SIG-M5 treated with dmso at 0.1 percent for 504 hours (cell line): Measurements from ENCODE around the gene SLC4A4.
"Not testable (repeated sequence)": the region's sequence is repeated elsewhere in the genome, so short reads cannot be mapped to it uniquely, and the experiment has no call there.

ENCODE experiments used
- DNase-seq: peaks from one replicate; lab custom pipeline; 2025; ENCODE audit not compliant: unreplicated experiment; lab: John Stamatoyannopoulos, UW

SLC4A4 gene

DNA sequence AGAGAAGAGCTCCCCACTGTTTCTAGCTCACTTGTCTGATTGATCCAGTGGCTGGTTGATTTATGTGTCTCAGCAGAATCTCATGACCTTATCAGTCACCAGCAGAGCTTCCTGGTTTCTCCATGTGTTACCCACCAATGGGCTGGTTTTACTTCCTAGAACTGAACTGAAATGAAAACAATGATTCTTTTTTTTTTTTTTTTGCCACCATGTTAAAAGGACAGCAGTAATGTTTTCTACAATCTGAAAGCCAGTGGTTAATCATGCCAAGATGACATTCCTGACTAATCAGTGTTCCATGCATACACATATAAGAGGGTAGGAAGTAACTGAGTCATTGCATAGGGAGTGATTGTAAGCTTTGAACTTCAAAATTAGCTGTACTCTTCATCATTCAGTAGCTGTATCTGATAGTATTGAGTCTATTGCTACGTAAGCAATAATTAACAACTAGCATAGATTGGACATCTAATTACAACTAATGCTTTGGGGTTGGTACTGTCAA, 67.7 kb downstream of the SLC4A4 start:
- DNase-seq, result no peak

DNA sequence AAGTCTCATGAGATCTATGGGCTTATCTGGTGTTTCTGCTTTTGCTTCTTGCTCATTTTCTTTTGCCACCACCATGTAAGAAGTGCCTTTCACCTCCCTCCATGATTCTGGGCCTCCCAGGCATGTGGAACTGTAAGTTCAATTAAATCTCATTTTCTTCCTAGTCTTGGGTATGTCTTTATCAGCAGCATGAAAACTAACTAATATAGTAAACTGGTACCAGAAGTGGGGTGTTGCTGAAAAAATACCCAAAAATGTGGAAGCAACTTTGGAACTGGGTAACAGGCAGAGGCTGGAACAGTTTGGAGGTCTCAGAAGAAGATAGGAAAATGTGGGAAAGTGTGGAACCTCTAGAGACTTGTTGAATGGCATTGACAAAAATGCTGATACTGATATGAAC, 70.1 kb downstream of the SLC4A4 start:
- DNase-seq, result not testable (repeated sequence)

DNA sequence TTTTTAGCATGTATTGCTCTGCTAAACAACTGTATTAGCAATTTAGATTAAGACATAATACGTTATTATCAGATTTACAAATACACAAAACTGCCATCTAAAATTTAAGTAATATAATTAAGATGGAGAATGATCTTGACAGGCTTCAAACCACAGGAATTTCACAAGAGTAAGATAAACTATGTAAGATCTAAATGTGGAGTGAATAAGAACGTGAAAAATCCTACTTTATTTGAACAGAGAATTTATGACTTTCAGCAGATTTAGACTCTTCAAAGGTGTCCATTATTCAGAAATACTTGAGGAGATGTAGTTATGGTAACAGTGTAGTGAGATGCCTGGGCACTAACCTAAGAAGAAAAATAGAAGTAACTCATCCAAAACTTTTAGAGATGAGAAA, 73.2 kb downstream of the SLC4A4 start:
- no peak for DNase-seq

DNA sequence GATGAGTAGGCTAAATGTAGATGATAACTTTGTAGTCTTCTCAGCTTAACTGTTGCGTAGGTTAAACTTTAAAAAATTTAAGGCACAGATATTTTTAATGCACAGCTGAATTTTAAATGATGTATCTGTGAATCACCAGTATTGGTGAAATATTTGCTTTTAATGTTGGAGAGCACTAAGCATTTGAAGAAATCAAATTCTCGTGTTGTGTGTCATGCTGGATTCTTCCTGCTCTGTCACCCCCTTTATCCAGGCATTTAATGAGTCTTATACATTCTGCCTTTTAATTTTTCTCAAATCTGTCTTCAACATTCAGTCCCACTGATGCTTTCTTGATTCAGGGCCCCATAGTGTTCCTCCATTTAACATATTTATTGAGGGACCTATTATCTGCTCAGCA, 76.7 kb downstream of the SLC4A4 start:
- DNase-seq, result no peak

DNA sequence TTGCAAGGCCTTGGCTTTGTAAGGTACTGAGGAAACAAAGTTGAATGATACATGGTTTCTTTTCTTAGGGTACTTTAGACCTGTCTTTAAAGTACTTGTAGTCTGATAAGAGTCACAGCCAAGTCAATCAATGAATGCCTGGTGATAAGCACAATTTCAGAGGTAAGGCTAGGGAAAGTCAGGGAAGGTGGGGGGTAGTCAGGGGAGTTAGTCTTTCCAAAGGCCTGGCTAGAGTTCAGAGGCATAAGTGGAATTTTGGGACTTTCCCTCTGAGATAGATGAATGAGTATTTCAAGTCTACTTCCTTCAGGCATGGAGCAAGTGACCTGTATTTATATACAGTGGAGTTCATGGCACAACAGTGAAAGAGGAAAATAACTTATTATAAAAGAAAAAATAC, 78.3 kb downstream of the SLC4A4 start:
- no peak for DNase-seq

DNA sequence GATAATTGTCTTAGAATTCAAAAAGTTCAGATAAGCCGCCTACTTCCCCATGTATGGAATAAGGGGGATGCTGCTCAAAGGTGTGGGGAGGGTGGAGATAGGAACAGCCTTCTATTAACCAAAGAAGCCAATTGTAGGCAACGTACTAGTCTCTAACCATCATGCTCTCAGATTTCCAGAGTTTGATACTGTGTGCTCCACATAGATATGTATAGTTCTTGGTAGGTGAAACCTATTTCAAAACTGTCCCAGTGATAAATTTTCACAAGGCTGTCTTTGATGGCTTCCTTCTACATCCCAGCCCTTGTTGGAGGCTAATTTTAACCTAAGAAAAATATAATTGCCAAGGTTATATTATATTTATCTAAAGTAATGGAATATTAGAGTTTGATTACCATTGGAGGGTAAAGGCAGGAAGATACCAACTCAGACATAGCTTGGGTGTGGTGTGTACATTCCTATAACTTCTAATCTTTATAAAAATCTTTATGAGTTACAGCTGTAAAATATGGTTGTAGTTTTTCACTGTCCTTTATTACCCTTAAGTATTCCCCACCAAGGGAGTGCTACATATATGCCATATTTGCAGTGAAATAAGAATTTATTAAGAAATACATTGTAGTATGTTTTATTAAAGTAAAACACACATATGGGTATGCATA, 87.7 kb downstream of the SLC4A4 start:
- no peak for DNase-seq

DNA sequence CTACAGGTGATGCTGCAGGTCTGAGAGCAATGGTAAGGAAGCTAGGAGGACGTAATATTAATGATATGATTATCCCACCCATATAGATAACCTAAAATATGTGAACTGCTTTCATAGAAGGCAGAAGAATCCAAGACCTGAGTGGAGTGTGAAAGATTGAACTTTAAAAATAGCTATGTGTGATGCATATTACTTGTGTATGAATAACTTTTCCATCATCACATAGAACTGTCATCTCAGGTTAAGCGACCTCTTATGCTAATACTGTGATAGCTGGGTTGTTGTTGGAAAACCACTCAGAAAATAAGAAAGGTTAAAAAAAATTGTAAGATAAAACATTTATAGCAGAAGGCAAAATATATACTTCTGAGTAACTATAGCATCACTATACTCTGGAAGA, 90.3 kb downstream of the SLC4A4 start:
- no peak for DNase-seq

DNA sequence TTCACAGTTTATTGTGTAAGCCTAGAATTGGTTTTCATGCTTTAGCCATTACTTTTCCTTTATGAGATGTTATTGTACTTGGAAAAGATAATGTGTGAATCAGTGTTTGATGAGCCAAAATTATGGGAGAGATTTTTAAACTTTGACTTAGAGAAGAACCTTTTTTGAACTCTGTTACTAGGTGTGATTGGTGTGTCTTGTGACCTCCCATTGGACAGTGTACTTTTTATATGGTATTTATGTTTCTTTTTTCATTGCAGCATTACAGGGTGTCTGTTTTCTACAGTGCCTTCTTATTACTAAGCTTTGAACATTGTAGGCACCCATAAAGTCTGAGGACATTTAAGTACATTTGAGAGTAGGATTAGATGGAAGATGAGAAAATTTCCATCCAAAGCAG, 91.1 kb downstream of the SLC4A4 start:
- DNase-seq, result no peak

DNA sequence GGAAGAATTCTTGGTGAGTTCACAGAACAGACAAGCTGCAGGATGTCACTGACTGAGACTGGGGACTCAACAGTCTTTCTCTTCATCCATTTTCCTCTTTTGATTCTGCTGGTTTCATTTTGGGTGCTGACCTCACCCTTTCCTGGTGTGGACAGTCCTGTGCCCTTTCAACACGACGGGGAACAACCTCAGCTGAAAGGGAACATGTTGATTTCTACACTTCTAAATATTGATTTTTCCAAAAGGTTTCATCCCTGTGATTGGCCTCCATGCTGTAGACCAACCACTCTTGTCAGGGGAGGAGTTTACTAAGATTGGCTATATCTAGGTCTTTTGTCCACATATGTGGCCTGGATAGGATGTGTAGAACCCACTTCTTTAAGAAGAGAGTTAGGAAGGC, 91.8 kb downstream of the SLC4A4 start:
- DNase-seq, result no peak

DNA sequence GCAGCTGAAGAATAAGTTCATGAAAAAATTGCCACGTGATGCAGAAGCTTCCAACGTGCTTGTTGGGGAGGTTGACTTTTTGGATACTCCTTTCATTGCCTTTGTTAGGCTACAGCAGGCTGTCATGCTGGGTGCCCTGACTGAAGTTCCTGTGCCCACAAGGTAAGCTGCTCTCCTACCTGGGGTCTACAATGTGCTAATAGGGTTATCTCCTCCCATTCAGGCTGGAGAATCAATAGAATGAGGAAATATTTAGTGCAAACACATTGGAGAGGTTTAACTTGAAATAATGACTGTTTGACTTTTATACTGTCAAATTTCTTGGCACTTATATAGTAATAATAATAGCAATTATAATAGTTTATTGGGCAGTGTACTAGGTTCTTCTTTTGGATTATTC, 101.8 kb downstream of the SLC4A4 start:
- DNase-seq, result no peak

DNA sequence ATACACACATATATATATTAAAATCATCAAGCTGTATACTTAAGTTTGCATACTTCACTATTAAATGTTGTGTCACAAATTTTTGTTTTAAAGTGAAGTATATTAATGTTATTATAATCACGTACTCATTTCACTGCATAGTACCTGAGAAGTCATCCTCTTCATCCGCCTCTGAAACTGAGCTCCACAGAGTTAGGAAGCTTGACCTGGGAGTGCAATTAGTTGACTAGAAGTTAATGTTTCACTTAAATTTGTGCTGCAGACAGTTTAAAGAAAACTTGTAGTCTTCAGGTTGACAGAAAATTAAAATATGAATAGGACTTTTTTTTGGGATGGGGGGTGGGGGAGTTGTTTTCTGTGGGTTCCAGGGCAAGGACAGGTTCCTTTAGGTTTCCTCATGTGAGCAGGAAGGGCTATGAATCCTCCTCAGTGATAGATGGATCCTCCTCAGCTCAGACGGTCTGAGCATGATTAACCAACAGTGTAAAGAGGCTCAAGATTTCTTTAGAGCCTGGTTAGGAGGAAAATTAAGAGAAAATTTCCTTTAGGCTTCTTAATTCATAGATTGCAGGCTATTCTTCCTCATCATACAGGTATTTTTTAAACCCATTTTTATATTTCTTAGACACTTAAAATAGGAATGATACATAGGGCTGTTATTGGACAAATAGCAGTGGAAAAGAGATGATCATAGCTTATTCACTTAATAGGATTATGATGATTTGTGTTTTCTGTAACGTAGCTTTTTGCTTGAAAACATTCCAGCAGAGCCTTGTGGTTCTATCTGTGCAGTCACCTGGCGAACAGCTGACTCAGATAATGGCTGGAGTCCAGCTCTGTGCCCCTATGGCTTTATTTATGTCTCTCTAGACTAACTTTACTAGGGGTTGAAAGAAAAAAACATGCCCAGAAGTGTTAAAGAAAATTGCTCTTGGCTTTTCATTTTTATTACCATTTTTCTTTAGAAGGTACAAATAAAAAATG, 102.7 kb downstream of the SLC4A4 start:
- DNase-seq, result no peak

DNA sequence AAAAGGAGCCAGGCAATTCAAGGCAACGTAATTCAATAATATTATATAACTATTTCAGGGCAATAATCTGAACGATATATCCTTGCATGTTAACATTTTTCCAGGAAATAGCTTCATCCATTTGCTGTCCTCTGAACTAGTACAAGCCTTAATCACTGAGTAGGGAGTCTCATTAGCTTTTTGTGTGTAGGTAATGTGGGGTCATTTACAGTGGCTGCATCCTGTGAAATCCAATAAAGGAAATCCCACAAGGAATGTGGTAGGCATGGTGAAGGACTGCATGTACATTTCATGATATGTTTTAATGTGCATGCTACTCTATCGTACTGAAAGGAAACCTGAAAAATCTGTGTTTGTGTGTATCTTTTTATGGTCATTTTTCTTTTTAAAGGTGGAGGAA, 103.5 kb downstream of the SLC4A4 start:
- no peak for DNase-seq

DNA sequence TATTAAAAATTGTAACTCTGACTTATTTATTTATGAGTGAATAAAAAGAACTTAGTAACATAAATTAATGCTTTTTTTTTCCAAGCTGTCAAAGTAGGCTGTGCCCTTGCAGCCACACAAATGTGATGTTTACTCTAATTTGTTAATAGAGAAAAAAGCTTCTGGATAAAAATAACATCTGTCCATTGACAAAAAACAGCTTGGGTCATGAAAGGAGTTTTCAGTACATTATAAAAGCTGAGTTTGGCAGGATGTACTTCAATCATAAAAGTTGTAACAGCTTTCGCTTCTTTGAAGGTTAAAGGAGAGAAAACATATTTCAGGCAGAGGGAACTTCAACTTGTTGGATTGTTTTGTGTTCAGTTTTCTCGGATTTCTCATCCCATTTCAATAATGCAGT, 105.6 kb downstream of the SLC4A4 start:
- DNase-seq, result no peak

DNA sequence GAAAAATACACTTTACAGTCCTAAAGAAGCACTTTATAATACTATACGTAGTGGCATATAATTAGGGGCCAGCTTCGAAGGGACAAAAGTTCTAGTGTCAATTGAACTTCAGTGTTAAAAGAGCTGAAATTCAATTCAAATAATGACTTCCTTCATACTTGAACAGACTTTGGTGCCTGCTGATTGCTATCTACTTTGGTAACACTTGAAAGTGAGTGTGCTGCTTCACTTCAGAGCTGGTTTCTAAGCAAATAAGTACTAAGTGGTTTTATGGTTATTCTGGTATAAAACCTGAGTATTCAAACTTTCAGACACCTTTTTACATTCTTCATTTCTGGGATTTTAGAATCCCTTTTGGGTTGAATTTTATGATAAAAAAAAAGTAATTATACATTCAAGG, 107.0 kb downstream of the SLC4A4 start:
- no peak for DNase-seq

DNA sequence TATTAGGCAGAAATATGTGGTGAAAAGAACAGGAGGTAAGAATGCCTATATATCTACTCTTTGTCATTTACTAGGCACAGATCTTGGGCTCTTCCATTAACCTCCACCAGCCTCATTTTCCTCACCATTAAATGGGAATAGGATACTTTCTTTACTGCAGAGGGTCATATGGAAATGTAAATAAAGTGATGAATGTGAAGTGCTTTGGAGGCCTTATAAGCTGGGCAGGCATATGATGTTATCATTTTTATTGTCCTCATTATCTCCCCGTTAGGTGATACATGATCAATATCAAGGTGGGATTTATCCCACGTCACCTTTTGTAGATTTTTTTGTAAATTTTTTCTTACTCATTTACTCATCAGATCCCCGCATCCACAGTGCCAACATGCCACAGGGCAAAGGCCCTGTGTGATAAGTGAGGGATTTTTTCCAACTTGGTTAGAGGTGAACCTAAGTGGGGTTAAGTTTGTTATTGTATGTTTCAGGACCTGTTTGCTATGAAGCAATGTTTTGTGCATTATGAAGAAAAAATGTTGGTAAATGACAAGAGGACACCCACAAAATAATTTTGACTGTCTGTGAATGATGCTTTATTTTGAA, 107.8 kb downstream of the SLC4A4 start:
- no peak for DNase-seq

DNA sequence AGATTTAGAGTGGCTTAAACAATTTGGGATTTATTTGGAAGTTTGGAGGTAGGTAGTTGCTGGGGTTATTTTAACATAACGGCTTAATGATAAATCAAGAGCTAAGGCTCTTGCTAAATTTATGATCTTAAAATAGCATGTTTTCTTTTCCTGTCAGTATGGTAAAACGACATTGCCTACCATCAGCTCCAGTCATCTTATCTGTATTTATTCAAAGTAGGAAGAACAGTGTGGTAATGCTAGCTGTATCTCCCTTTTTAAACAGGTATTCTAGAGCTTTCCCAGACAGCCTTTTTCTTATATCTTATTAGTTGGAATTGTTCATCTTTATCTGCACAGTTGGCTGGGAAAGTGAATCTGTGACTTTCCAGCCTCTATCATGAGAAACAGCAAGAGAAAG, 110.2 kb downstream of the SLC4A4 start:
- no peak for DNase-seq

DNA sequence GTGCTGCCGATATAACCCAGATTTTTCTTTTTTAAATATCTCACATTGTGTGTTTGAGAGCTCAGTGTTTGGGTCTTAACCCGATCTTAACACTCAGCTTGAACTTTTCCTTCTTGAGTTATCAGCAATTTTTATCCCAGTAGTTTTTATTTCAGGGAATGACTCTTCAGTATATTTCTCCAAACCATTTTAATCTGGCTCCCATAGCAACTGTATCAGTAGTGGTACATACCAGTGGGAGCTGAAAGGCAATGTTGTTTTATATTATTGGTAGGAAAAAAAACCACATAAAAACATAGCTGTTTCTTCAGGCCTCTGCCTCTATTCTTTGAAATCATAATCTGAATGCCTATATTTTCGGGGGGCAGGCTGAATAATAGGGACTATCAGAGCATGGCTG, 111.1 kb downstream of the SLC4A4 start:
- DNase-seq, result no peak

DNA sequence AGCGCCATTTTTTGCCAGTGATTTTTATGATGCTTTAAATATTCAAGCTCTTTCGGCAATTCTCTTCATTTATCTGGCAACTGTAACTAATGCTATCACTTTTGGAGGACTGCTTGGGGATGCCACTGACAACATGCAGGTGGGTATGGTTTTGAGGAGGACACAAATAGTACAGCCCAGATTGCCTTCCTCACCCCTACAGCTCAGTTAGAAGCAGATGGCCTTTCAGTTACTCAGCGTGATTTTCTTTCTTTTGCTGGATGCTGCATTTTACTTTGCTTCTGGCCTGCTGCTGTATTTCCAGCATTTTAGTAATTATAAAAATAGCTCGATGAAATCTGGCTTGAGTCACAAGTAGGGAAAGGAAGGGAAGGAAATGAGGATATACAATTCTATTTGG, 114.7 kb downstream of the SLC4A4 start:
- no peak for DNase-seq

DNA sequence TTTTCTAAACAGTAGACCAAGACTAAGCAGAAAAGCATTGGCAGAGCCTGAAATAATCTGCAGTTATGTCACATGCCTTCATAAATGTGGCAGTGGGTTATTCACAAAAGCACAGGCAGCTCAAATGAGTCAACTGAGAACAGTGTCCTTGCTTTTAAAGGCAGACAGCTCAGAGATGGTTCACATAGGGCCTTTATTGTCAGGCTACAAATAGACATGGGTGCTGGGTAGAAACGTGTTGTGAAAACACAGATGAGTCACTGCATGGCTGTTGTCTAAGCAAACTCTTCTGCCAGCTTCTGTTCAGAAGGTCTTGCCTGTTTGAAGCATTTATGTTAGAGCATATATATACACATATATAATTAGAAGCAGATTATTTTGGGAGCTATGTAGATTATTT, 118.0 kb downstream of the SLC4A4 start:
- DNase-seq, result no peak

DNA sequence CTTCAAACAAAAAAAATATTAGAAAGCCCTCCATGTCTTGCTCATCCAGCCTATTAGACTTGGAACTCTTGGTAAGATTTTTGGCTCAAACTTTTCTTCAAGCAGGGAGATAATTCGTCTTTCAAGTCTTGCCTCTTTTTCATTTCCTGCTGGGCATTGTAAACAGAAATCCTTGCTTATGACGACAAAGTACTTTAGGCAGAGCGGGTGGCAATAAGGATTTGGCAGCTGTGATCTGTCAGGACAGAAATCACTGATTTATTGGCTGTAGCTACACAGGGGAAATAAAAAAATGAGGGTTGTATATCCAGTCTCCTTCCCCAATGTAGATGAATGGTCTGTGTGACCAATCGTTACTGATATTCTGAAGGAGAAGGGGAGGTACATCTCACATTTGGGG, 121.6 kb downstream of the SLC4A4 start:
- DNase-seq, result no peak

DNA sequence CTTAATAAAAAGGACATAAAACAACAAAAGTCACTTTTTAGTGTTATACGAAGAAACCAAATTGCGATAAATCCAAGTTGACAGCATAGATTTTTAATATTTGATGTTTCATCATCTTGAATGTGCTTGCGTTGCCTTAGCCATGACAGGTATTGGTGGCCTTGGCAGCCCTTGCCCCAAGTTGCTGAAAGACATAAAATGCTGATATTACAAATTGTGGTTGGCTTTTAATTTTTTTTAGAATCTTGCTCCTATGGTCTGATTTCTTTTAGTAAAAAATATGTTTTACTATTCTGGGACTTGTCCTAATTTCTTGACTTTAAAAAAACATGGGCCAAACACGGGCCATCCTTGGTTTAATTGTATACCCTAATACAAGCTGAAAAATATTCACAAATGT, 122.6 kb downstream of the SLC4A4 start:
- DNase-seq, result no peak

DNA sequence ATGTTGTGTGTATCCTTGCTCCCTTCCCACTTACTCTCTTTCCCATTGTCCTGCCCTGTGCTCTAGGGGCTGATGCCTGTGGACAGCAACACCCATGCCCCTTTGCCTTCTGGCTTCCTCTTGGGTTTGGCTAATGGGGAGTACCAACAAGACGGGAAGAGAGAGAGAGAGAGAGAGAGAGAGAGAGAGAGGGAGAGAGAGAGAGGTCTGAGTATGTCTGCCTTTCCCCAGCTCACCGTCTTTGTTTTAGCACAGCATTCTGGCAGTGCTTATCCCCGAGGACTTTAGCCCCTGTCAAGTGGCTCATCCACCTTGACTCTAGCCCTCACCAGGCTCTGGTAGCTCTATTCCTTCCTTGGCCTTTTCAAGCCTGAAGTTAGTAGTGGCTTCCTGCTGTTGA, 128.0 kb downstream of the SLC4A4 start:
- no peak for DNase-seq
